NCI-H460 (cell line): Measurements from ENCODE around the gene PATL2. TPM values are rescaled to one million over a fixed set of nuclear protein-coding genes. Genes with fewer than 3 reads are reported as not detected.
A peak's percentile ranks its signal among the peaks of the same experiment; 100 is the strongest.
"Not testable (repeated sequence)": the region's sequence is repeated elsewhere in the genome, so short reads cannot be mapped to it uniquely, and the experiment has no call there.

Experiments
- DNase-seq: peaks from one replicate; pipeline ENCODE4 v3.0.0-alpha.2; 2016; ENCODE audit warnings: low read depth; ENCODE audit errors: extremely low read depth
- small RNA-seq, 2 experiments: library from RNA; depleted of rRNA; stranded (forward); fragments of <200 nt; gene quantifications; one replicate each; pipeline ENCODE3, GENCODE V24; 2014
- total RNA-seq: library from RNA; depleted of rRNA; stranded (reverse); fragments of >200 nt; shearing (Covaris generic); gene quantifications from 2 replicates; pipeline ENCODE4 v1.2.3, GENCODE V29; 2014; rRNA removed

Gene PATL2
- total RNA-seq, 1 experiment from 2014 or later: 0.15 TPM

DNA sequence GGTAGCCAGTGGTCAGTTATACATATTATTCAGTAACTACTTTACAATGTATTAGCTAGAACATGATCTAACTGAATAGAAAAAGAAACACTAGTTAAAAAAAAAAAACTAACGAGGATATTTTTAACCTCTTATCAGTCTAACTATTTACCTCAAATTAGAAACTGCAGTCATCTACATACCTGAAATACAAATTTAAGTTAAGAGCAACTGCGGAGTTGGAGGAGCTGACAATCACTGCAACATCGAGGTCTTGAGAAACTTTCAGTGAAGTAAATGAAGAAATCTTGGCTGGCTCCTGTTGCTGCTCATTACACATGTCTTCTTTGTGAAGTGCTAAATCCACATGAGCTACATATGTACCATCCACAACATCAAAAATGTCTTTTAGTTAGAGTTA lies 54.2 kb downstream of the PATL2 start:
- DNase-seq: no peak

GRCh38 chr15:44656298-44656697 lies 54.8 kb downstream of the PATL2 start:
- no peak for DNase-seq

DNA sequence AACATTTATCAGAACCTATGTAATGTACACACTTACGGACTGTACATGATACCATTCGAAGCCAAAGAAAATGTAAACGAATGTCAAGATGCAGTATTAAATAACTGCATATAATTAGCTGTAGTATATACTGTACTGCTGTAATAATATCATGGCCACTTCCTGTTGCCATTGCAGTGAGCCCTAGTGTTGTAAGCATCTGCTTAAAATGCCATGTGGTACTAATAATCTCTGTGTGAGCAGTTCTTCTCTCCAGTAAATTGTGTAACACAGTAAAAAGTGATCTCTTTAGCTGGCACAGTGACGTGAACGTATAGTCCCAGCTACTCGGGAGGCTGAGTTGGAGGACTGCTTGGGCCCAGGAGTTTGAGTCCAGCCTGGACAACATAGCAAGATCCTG lies 56.3 kb downstream of the PATL2 start:
- DNase-seq: no peak

GRCh38 chr15:44647637-44648036 lies 63.5 kb downstream of the PATL2 start:
- no peak for DNase-seq

GRCh38 chr15:44647036-44647435 lies 64.1 kb downstream of the PATL2 start:
- no peak for DNase-seq

DNA sequence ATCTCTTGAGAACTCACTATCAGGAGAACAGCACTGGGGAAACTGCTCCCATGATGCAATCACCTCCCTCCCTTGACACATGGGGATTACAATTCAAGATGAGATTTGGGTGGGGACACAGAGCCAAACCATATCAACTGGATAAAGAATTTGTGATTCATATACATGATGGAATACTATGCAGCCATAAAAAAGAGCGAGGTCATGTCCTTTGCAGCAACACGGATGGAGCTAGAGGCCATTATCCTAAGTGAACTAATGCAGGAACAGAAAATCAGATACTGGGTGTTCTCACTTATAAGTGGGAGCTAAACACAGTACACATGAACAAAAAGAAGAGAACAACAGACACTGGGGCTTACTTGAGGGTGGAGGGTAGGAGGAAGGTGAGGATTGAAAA lies 64.7 kb downstream of the PATL2 start:
- DNase-seq: no peak

GRCh38 chr15:44641651-44642050 lies 69.5 kb downstream of the PATL2 start:
- no peak for DNase-seq

GRCh38 chr15:44636976-44637375 lies 74.1 kb downstream of the PATL2 start:
- no peak for DNase-seq

GRCh38 chr15:44633603-44634002 lies 77.5 kb downstream of the PATL2 start:
- DNase-seq: peak; percentile 30

DNA sequence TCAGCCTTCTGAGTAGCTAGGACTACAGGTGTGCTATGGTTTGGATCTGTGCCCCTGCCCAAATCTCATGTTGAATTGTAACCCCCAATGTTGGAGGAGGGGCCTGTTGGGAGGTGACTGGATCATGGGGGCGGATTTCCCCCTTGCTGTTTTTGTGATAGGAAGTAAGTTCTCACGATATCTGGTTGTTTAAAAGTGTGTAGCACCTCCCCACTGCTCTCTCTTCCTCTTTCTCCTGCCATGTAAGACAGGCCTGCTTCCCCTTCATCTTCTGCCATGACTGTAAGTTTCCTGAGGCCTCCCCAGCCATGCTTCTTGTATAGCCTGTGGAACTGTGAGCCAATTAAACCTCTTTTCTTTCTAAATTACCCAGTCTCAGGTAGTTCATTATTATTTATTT lies 85.8 kb downstream of the PATL2 start:
- not testable (repeated sequence) for DNase-seq

- DNase-seq: no peak
These were observed 87.9 kb downstream of the PATL2 start for GRCh38 chr15:44623178-44623577.

DNA sequence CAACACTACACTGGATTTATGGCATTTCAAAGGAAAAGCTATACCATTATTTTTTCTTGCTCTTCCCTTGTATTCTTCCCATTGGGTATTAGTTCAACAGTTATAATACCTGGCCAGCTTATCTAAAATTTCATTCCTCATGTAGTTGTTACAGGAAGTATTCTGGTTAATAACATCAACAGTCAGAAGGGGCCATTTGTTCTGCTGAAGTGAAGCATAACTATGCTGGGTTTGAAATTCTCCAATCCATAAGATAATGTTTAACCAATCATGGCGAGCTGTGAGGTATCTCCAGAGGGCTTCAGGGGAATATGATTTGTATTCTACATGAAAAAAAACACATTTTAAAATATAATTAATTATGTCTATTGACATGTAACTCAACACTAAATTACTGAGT lies 91.0 kb downstream of the PATL2 start:
- no peak for DNase-seq

DNA sequence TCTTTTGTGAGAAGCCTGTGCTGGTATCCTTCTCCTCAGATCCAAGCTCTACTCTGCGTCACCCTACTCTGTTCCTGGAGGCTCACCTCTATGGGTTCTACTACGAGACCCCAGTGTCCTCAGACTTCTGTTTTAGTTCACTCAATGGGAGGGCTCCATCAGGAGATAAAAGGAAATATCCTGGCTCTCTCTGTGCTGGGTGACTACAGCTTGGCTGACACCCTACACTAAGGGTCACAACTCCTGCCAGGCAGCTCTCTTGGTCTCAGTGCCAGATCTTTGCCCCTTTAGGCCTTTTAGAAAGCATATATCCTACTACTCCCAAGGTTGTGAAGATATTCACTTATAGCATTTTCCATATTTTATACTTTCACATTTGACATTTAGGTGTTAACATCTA lies 94.1 kb downstream of the PATL2 start:
- DNase-seq: no peak

Small RNA genes lying within 50 kb of the gene (small RNA-seq; reads per million reads assigned to genes)
- gene RF00019: 0 reads per million in 2 experiments

Other genes starting within 250 kb of the PATL2 start
- gene EIF3J, start 174.2 kb downstream of the PATL2 start, total RNA-seq: 48.6 and 61.8 TPM in 2 replicates
- 59.0 and 64.2 TPM in 2 replicates for gene SPG11, start 47.7 kb downstream of the PATL2 start, total RNA-seq
- 2,024 and 2,095 TPM in 2 replicates for gene B2M, start 194 bp upstream of the PATL2 start, total RNA-seq
- gene TRIM69, start 25.2 kb upstream of the PATL2 start, total RNA-seq: 8.1 and 10.0 TPM in 2 replicates
- gene TERB2, start 245.4 kb upstream of the PATL2 start, total RNA-seq: not detected in 2 replicates